NCI-H2171 treated with DMSO at 0.1 percent for 48 hours (cell line): ENCODE data around the gene TAOK2.
"Not testable (repeated sequence)": the region's sequence is repeated elsewhere in the genome, so short reads cannot be mapped to it uniquely, and the experiment has no call there.

Experiments
- DNase-seq: peaks from one replicate; lab custom pipeline; 2025; lab: John Stamatoyannopoulos, UW

Gene TAOK2

DNA sequence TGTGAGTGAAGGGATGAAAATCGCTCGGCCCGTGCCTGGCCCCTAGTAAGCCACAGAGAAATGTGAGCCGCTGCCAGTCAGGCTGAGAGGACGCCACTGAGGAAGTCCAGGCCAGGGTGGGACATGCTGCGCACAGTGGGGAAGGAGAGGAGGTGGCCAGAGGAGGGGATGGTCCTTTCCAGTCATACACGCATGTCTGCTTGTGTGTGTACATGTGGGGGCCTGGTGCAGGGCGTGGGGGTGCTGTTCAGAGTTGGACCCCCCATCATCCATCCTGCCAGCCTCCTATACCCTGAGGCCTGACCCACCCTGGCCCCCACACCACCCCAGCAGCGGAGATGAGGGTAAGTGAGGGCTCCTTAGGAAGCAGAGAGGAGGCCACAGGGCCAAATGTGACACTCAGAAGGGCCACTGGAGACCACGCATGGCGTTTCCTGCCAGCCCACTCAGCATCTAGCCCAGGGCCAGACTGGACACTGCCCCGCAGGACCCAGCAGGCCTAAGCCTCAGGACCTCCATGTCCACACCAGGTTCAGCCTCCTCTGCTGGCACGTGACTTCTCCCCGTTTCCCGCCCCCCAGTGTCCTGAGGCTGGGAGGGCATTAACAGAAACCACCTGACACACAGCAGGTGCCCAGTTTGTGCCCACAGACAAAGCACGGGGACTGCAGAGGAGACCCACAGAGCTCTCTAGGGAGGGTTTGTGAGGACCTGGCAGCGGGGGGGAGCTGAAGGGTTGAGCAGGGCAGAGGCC is 30.2 kb downstream of the TAOK2 start:
- no peak for DNase-seq

DNA sequence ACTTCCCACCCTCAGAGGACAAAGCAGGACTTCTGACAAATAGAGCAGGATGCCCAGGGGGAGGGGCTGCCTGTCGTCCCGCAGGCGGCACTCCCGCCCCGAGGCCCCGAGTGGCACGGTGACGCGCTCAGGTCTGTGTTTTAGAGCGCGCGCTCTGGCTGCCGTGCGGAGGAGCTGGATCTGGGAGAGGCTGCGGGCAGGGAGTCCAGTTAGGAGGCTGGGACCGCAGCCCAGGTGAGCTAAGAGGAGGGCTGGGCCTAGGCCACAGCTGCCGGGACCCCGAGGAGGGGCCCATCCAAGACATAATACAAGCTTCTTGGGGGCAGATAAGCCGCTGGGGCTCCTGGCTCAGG is 30.7 kb downstream of the TAOK2 start:
- DNase-seq, result no peak

- DNase-seq, result peak; percentile 63
These were observed 31.2 kb downstream of the TAOK2 start for GRCh38 chr16:30004811-30005242.

- DNase-seq, result peak; percentile 39
These were observed 31.9 kb downstream of the TAOK2 start for GRCh38 chr16:30005341-30006094.

DNA sequence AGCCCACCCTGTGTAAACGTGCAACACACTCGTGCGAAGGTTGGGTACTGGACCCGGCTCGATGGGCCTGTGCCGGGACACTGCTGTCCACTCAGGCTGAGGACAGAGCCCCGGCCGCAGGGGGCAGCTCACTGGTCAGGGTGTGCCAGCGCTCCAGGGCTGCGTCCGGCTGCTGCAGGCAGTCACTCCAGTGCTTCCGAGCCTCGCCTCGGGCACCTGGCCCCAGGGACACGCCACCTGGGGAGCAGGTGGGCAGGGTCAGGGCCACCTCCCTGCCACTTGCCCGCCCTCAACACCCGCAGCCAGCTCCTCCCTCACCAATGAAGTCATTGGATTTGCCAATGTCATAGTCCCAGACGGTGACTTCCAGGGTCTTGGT is 32.4 kb downstream of the TAOK2 start:
- no peak for DNase-seq

- no peak for DNase-seq
These were observed 33.1 kb downstream of the TAOK2 start for GRCh38 chr16:30006659-30007377.

DNA sequence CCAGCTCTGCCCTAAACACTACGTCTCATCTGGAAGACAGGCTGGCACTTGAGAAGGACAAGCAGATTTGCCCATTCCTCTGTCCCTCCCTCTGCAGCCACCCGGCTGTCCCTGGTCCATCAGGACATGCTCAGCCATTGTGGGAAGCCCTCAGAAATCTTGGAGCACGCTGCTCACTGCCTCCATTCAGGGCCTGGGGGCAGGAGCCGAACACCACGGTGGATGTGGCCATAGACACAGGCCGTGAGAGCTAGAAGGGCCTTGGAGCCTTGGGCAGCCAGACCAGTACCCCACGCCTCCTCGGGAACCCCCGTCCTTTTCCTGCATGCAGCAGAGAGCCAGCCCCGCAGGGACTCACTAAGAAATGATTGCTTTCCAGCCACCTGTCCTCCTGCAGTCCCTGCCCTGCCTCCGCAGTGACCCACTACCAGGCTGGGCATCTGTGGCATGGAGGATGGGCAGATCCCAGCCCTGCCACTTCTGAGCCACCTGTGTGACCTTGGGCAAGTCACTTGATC is 33.8 kb downstream of the TAOK2 start:
- DNase-seq, result no peak

- DNase-seq, result no peak
These were observed 35.6 kb downstream of the TAOK2 start for GRCh38 chr16:30009085-30009862.

DNA sequence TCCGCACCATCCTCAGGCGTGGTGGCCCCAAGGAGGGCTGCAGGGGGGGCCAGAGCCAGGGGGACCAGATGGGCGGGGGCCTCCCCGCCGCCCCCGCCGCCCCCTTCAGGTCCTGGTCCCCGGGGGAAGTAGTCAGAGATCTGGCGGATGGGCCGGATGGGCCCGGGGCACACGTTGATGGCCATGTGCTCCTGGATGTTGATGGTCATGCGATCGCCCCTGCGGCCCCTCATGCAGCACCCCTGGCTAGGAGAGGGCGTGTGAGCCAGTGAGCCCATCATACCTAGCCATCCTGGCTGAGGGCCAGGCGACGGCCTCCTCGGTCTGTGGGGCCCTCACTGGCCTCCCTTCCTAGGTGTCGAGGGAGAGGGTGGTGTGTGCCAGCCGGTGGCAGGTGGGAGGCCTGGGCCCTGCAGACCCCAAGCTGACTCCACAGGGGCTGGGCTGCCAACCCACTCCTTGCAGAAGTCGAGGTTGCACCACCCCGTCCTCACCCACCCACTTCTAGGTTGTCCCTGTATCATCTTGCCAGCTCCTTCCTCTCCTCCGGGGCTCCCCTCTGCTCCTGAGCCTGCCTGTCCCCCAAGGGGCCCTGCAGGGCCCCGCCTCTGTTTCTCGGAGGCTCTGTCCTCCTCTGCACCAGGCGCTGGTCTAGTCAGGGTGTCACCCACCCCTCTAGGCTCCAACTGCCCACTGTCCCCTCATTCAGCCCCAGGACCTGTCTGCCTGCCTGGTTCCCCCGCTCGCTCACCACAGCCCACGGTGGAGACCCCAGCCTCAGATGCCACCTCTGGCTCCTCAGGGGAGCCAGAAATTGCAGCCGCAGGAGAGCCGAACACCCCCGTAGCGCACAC is 36.5 kb downstream of the TAOK2 start:
- DNase-seq, result peak; percentile 37

GRCh38 chr16:30010844-30011713 is 37.4 kb downstream of the TAOK2 start, which contains the start of gene DOC2A:
DOC2A (minus strand) TSS chr16:30011027; CDS start chr16:30010222, 805 bp downstream.
- peak; percentile 60 for DNase-seq

DNA sequence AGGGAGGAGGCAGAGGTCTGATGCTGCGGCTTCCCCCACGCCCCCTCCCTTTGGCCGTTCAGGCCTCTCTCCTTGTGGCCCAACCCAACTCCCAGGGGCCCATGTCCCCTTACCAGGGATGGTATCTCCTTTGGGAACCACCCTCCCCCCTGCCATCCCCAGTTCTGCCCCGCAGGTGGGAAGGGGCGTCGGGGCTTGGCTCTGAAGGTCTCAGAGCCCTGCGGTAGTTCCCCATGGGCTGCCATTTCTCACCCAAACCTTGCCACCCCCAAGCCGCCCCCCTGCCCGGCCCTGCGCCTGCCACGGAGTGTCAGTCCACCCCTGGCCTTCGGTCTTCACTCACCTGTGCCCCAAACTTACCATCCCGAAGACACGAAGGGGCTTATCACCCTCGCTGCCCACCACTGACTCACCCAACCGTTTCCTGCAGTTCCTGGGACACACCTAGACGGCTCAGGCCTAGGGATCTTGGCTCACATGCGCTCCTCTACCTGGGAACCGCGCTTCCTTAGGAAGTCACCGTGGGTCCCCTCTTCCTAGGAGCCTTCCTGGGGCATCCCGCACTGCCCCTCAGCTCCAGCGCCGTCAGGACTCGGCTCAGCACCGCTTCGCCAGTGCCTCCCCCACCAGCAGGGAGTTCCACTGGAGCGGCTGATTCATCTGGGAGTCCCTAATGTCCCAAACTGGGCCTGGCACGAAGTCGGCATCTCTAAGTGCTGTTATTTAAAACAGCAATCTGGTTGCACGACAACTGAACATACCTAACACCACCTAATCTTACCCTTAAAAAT is 38.2 kb downstream of the TAOK2 start:
- no peak for DNase-seq

DNA sequence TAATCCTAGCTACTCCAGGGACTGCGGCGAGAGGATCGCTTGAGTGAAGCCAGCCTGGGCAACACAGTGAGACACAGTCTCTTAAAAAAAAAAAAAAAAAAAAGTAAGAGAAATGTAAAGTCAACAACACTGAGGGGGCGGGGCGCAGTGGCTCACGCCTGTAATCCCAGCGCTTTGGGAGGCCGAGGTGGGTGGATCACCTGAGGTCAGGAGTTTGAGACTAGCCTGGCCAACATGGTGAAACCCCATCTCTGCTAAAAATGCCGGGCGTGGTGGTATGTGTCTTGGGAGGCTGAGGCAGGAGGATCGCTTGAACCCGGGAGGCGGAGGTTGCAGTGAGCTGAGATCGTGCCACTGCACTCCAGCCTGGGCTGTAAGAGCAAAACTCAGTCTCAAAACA is 38.9 kb downstream of the TAOK2 start:
- not testable (repeated sequence) for DNase-seq

- DNase-seq, result not testable (repeated sequence)
These were observed 41.8 kb downstream of the TAOK2 start for GRCh38 chr16:30015450-30015849.

GRCh38 chr16:30016555-30017276 is 43.0 kb downstream of the TAOK2 start:
- no peak for DNase-seq

- DNase-seq, result no peak
These were observed 43.6 kb downstream of the TAOK2 start for GRCh38 chr16:30017277-30017656.

DNA sequence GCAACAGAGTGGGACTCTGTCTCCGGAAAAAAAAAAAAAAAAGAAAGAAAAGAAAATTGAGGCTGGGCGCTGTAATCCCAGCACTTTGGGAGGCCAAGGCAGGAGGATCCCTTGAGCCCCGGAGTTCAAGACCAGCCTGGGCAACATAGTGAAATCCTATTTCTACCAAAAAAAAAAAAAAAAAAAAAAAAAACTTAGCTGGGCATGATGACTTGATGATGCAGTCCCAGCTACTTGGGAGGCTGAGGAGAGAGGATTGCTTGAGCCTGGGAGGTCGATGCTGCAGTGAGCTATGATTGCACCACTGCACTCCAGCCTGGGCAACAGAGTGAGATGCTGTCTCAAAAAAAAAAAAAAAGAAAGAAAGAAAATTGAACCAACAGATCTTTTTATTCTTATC is 44.3 kb downstream of the TAOK2 start:
- DNase-seq, result not testable (repeated sequence)

- DNase-seq, result no peak
These were observed 45.1 kb downstream of the TAOK2 start for GRCh38 chr16:30018731-30019158.

DNA sequence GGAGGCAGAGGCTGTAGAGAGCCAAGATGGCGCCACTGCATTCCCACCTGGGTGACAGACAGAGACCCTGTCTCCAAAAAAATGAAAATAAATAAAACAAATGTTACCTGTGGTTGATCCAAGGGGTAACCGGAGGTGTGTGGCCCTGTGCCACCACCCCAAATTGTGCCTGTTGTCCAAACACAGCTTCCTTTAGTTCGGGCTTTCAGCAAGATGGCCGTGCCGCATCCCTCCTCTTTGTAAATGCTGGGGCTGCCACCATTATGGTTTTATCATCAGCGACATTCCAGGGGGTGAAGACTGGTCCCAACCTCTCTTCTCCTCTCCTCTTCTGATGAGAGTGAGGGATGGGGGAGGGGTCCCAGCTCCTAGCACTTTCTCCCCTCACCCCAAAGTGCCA is 49.2 kb downstream of the TAOK2 start, which contains the start of gene C16orf92:
C16orf92 (plus strand) TSS at position 312 of the 400 bp plus-strand sequence. CDS start 143 bp downstream, outside the sequence.
- DNase-seq, result no peak
